HepG2 (cell line): ENCODE data around the gene FN1.

Source experiments
- ATF1 ChIP-seq: IDR thresholded peaks from 2 replicates; pipeline ENCODE4 v1.6.1; 2016; ENCODE audit warnings: mild to moderate bottlenecking, control low read depth
- EZH2 ChIP-seq: conservative IDR thresholded peaks from 2 replicates; pipeline ENCODE4 v1.6.1; 2012; ENCODE audit warnings: mild to moderate bottlenecking, low read depth, low read length, moderate library complexity
- LBX2 ChIP-seq: sonication (generic); formaldehyde crosslinking; IDR thresholded peaks from 2 replicates; pipeline ENCODE4 v1.5.0; 2020; ENCODE audit warnings: missing genetic modification reagents, mild to moderate bottlenecking, borderline replicate concordance
- NR2F2 ChIP-seq: IDR thresholded peaks from 2 replicates; pipeline ENCODE4 v1.6.1; 2012; ENCODE audit warnings: low read depth, inconsistent platforms, borderline replicate concordance
- POLR2A ChIP-seq, 2 experiments: IDR thresholded peaks; 2 replicates each; pipeline ENCODE4 v1.6.1; 2011; ENCODE audit warnings: low read depth in 2 of 2, low read length in 2 of 2, mild to moderate bottlenecking in 1 of 2, moderate library complexity in 1 of 2; ENCODE audit not compliant: insufficient read depth in 1 of 2
- ZXDC ChIP-seq: sonication (generic); formaldehyde crosslinking; IDR thresholded peaks from 2 replicates; pipeline ENCODE4 v1.5.0; 2020; ENCODE audit warnings: mild to moderate bottlenecking, missing genetic modification reagents

- TF ChIP-seq LBX2 (no peak), NR2F2 (no peak), ATF1 (no peak), ZXDC (CRISPR knock-in tag) (no peak), EZH2 (no peak), POLR2A (IDR thresholded peaks at IDR 0.05; ENCODE audit: insufficient read depth in 1 of 2, low read depth in 2 of 2, low read length in 2 of 2) (peak in 1 of 2 experiments; percentile 51; a peak in 1 of 4 replicates)
Observed at GRCh38 chr2:215379039-215379438, 56.8 kb downstream of the FN1 start.
